Measurements from ENCODE around the gene FLNA. TPM values are rescaled to one million over a fixed set of nuclear protein-coding genes. Genes with fewer than 3 reads are reported as not detected.

The FLNA gene, protein sequence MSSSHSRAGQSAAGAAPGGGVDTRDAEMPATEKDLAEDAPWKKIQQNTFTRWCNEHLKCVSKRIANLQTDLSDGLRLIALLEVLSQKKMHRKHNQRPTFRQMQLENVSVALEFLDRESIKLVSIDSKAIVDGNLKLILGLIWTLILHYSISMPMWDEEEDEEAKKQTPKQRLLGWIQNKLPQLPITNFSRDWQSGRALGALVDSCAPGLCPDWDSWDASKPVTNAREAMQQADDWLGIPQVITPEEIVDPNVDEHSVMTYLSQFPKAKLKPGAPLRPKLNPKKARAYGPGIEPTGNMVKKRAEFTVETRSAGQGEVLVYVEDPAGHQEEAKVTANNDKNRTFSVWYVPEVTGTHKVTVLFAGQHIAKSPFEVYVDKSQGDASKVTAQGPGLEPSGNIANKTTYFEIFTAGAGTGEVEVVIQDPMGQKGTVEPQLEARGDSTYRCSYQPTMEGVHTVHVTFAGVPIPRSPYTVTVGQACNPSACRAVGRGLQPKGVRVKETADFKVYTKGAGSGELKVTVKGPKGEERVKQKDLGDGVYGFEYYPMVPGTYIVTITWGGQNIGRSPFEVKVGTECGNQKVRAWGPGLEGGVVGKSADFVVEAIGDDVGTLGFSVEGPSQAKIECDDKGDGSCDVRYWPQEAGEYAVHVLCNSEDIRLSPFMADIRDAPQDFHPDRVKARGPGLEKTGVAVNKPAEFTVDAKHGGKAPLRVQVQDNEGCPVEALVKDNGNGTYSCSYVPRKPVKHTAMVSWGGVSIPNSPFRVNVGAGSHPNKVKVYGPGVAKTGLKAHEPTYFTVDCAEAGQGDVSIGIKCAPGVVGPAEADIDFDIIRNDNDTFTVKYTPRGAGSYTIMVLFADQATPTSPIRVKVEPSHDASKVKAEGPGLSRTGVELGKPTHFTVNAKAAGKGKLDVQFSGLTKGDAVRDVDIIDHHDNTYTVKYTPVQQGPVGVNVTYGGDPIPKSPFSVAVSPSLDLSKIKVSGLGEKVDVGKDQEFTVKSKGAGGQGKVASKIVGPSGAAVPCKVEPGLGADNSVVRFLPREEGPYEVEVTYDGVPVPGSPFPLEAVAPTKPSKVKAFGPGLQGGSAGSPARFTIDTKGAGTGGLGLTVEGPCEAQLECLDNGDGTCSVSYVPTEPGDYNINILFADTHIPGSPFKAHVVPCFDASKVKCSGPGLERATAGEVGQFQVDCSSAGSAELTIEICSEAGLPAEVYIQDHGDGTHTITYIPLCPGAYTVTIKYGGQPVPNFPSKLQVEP (N-terminal part only)
- total RNA-seq = 347 TPM
- long read RNA-seq, full-length matches to known transcripts = 20 of 397 reads
- long read RNA-seq, partial matches to known transcripts = 302 of 397 reads
- long read RNA-seq, other reads (novel, unspliced or antisense) = 75 of 397 reads

GRCh38 chrX:154374313-154375155 lies at the start of gene FLNA:
FLNA (minus strand) TSS chrX:154374634; CDS start chrX:154371245, 3,389 bp downstream.
- intact Hi-C loops (cut with DNase I) = loop anchor here (10.0 kb wide), 1 partner anchor 400 kb away; the partner anchor contains the start of genes HCFC1 and TMEM187
- no peak for DNase-seq (ENCODE audit: low spot score)

DNA sequence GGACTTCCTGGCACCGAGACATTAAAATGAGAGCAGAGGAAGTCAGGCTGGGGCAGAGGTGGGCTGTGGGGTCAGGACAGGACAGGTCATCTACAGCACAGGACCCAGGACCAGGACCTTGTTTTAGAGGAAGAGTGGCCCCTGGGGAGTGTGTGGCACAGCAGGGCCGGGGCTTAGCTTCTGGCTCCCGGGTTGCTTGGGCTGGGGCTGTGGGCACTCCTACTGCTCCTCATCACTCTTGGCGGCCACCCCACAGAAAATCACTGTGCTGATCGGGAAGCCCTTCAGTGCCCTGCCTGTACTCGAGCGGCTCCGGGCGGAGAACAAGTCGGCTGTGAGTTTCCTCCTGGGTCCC lies 45.9 kb upstream of the FLNA start:
- DNase-seq (ENCODE audit: low spot score) = no peak
- intact Hi-C loops (cut with DNase I) = no loop called here

DNA sequence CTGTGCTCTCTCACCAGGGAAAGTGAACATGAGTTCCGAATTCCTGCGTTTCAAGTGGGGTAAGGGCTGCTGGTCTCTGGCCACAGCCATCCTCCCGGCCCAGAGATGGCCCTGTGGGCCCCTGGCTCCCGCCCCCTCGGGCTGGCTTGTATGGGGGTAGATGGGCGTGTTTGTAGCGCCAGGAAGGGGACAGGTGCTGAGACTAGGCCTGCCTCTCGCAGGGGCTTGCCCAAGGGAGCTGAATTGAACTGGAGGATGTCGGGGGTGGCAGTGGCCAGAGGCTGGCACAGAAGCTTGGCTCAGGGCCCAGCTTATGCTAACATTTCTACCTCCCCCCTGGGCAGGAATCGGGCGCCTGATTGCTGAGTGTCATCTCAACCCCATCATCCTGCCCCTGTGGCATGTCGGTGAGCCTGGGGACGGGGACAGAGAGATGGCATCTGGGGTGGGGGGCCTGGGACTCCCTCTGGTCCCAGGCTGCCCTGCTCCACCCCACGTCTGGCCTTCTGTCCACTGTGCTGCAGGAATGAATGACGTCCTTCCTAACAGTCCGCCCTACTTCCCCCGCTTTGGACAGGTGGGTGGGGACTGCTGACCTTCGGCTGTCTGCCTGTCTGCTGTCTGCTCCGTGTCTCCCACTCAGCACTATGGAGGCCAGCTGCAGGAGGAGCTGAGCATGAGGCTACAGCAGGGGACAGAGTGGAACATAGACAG lies 45.4 kb upstream of the FLNA start:
- DNase-seq (ENCODE audit: low spot score) = no peak
- intact Hi-C loops (cut with DNase I) = no loop called here

DNA sequence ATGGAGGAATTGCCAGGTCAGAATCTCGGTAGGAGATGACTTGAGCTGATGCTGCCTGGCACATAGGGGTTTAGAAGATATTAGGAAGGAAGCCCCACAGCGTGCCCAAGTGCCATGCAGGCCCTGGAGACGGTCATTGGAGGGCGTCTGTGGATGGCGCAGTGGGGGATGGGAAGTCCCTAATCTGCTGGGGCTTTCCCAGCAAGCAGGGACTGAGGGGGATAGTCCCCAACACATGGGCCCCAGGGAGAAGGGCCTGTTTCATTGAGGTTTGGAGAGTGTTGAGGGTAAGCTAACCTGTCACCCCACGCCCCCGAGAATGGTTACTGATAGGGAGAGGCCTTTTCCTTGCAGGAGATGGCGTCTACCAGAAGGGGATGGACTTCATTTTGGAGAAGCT lies 44.8 kb upstream of the FLNA start:
- intact Hi-C loops (cut with DNase I) = no loop called here
- DNase-seq (ENCODE audit: low spot score) = no peak

GRCh38 chrX:154417157-154417556 lies 42.7 kb upstream of the FLNA start:
- intact Hi-C loops (cut with DNase I) = no loop called here

DNA sequence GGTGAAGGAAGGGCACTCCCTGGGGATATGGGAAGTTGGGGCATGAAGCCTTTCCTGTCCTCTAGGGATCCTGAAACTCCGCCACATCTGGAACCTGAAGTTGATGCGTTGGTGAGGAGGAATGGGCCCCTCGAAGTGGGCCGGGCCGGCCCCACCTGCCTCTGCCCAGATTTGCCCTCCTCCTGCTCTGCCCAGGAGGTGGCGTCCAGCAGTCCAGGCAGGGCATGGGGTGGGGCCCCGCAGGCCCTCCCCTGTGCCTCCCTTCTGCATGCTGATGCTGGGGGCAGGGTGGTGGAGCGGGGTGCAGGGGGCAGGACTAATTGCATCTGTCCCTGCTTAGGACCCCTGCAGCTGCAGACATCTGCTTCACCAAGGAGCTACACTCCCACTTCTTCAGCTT lies 38.7 kb upstream of the FLNA start:
- DNase-seq (ENCODE audit: low spot score) = no peak
- intact Hi-C loops (cut with DNase I) = no loop called here

More at GRCh38 chrX:154417157-154417556, 42.7 kb upstream of the FLNA start:
- DNase-seq (ENCODE audit: low spot score) = no peak

GRCh38 chrX:154412468-154412867 lies 38.0 kb upstream of the FLNA start:
- intact Hi-C loops (cut with DNase I) = no loop called here
- no peak for DNase-seq (ENCODE audit: low spot score)

- DNase-seq (ENCODE audit: low spot score) = peak; percentile 86
- intact Hi-C loops (cut with DNase I) = no loop called here
Measured at GRCh38 chrX:154411981-154412340, 37.5 kb upstream of the FLNA start.

GRCh38 chrX:154409222-154409871 lies 34.9 kb upstream of the FLNA start, which contains the start of gene DNASE1L1:
DNASE1L1 (minus strand) TSS chrX:154409254; CDS start chrX:154405568, 3,686 bp downstream.
- intact Hi-C loops (cut with DNase I) = no loop called here
- peak; percentile 95 for DNase-seq (ENCODE audit: low spot score)

DNA sequence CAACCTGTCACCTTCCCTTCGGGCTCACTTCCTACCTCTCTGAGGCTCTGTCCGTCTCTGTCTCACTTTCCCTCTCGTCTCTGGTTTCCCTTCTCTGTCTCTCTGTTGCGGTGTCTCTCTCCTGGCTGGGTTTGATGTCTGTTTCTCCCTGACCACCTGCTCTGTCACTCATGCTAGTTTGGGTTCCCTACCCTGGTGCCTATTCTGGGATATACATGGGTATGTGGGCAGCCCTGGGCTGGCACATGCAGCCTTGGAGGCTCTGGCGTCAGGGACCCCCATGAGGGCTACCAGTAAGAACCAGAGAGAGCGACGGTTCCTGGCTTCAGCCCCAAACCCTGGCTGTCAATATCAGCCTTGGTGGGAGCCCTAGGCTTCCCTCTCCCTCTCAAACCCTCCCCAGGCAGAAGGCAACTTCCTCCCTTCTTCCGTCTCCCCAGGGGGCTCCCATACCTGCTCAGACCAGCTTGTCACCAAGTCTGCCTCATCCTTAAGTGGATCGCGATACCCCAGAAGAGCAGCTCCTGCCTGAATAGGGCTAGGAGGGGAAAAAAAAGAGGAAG lies 34.3 kb upstream of the FLNA start:
- intact Hi-C loops (cut with DNase I) = no loop called here
- DNase-seq (ENCODE audit: low spot score) = no peak

DNA sequence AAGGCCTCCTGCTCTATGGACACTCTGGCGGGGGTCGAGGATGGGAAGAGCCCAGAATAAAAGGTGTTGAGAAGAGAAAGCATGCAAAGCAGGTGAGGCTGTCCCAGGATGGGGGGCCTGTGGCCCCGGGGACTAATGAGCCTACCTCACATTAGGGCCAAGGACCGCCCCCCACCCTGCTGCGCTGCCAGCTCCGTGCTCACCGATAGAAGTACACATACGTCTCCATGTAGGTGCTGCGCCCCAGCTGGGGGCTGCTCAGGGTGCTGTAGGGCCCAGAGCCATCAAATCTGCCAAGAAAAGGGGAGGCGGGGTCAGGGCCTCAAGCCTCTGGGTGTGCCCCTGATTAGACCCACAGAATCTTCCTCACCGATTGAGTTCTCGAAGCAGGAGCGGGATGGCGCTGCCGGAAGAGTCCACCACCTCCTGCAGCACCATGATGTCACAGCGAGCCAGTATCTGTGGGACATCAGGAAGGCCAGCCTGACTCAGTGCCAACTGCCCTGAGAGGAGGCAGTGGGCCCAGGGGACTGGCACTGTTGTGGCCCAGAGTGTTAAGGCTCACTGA lies 30.3 kb upstream of the FLNA start:
- DNase-seq (ENCODE audit: low spot score) = no peak
- intact Hi-C loops (cut with DNase I) = no loop called here

GRCh38 chrX:154403858-154404257 lies 29.4 kb upstream of the FLNA start:
- intact Hi-C loops (cut with DNase I) = no loop called here
- no peak for DNase-seq (ENCODE audit: low spot score)

DNA sequence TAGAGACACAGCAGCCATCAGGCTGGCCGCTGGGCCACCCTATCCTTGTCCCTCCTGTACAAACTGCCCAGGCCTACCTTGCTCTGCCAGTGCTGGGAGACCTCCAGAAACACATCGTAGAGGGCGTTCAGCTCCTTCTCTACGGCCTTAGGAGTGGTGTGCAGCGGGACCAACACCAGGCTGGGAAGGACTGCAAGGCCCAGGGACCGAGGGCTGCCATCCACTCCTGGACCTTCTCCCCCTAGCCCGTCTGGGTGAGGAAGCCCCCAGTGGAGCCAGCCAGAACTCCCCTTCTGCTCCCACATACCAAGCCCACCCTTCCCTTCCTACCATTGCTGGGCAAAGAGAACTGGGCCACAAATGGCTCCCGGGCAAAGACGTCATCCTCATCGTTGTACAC lies 28.8 kb upstream of the FLNA start:
- intact Hi-C loops (cut with DNase I) = no loop called here
- no peak for DNase-seq (ENCODE audit: low spot score)

DNA sequence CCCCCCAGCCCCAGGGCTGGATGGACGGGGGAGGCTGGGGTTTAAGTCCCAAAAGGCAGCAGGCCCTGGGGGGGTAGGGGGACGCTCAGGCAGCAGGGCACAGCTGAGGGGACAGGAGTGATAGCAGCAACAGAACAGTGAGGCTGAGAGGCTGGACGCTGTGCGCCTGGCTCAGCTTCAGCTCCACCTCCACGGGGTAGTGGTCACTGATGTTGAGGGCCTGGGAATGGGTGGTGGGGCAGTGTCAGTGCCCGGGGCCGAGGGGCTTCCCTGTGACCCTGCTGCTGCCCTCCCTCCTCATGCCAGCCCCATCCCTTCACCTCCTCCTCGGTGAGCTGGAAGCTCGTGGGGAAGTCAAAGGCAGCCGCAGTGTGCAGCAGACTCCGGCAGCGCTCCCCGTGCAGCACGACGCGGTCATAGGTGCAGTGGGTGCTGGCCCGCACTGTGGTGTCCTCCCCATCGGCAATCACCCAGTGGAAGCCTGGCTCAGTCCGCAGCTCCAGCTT lies 28.2 kb upstream of the FLNA start:
- intact Hi-C loops (cut with DNase I) = no loop called here
- DNase-seq (ENCODE audit: low spot score) = no peak

GRCh38 chrX:154401918-154402621 lies 27.6 kb upstream of the FLNA start:
- intact Hi-C loops (cut with DNase I) = no loop called here
- DNase-seq (ENCODE audit: low spot score) = no peak
